Activated gamma-delta T cell treated with Interleukin-2 at 50 U/mL for 16 hours (primary cell): ENCODE measurements around the gene NSL1.
"Not testable (repeated sequence)": the region's sequence is repeated elsewhere in the genome, so short reads cannot be mapped to it uniquely, and the experiment has no call there.

Experiments
- DNase-seq: peaks from one replicate; pipeline ENCODE4 v3.0.0-alpha.2; 2020

The NSL1 gene

DNA sequence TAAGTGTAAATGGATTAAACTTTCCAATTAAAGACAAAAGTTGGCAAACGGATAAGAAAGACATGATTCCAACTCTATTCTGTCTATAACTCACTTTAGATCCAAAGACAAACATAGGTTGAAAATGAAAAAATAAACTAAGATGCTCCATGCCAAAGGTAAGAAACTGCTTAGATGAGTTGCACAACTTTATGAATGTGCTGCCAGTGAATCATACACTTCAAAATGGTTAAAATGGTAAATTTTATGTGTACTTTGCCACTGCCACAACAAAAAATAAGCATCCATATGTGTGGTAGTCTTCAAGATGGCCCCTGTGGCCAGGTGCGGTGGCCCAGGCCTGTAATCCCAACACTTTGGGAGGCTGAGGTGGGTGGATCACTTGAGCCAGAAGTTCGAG lies 45.0 kb downstream of the NSL1 start:
- no peak for DNase-seq

DNA sequence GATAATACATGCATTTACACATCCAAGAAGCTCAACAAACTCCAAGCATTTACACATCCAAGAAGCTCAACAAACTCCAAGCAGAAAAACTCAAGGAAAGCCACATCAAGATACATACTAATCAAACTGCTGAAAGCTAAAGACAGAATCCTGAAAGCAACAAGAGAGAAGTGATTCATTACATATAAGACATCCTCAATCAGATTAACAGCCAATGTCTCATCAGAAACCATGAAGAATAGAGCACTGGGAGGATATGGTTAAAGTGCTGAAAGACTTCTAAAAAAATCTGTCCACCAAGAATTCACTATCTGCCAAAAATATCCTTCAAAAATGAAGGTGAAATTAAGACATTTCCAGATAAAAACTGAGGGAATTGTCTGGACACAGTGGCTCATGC lies 46.3 kb downstream of the NSL1 start:
- no peak for DNase-seq

DNA sequence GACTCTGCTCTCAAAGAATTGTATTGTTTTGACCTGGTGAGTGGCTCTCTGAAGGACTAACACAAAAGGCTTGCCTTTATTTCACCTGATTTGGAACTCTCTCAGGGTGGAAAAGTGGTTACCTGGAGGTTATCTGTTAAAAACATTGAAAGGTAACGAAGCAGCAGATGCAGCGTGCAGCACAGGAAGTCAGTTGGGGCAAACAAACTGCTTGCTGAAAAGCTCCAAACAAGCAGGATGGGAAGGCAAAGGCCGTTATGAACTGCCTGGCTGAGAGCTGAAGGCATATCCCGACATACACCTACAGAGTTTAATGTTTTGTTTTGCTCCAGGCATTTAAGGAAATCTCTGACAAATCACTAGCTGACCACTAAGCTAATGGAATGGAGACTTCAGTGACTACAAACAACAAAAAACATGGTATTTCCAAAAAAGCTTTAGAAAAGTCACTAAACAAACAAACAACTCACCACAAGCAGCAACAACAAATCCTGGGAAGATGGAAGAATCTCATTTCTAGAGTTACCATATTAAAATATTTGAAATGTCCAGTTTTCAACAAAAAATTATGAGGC lies 47.6 kb downstream of the NSL1 start:
- DNase-seq: no peak

DNA sequence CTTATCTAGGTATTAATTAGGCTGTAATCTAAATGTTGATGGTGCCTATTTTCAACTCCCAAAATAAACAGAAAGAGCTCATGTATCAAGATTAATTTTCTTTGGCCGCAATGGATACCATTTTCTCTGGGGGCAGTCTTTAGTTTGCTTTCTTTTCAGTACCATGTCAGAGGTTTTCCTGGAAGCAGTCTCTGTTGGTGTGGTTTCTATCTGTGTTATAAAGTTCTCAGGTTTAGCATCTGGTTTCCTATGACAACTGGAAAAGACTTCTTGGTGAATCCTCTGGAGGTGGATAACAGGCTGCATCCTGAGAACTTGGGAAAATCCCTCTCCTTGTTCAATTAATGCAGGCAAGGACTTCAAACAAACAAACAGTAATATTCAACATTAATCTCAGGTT lies 53.2 kb downstream of the NSL1 start:
- DNase-seq: no peak

DNA sequence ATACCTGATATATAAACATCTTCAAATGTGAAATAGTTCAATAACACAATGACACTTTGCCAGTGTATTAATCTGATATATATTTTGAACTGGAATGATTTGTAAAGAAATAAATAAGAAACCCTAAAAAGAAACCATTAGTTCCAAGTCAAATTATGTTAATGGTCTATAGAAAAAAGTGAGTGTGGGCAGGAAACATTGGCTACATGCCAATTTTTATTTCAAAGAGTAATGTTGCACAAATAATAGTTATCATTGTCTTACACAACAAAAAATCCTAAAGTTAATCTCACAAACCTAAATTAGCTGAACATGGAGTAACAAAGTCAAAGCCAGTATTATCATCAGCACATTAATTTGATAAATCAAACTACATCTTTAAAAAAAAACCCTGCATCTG lies 54.0 kb downstream of the NSL1 start:
- DNase-seq: no peak

DNA sequence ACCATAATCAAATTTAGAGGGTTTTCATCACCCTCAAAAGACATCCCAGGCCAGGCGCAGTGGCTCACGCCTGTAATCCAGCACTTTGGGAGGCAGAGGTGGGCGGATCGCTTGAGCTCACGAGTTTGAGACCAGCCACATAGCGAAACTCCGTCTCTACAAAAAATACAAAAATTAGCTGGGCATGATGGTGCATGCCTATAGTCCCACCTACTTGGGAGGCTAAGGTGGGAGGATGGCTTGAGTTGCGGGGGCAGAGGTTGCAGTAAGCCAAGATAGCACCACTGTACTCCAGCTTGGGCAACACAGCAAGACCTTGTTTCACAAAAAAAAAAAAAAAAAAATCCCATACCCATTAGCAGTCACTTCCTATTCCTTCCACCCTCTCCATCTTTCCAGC lies 58.5 kb downstream of the NSL1 start:
- DNase-seq: no peak

DNA sequence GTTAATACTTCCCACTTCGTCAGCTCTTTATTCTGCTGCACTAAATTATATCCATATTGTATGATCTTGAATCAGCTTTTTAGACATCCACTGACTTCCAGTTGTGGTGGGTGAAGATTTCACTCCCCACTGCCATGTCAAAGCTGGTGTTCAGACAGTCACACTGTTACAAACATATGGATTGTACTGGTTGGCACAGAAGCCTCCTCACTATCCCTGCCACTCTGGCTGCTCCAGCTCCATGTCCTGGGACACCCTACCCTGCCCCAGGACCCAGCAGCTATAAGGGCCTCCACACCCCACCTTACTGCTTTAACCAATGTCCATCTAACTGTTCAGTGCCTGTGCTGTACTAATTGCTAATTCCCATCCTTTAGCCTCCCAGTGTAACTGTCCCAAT lies 59.9 kb downstream of the NSL1 start:
- no peak for DNase-seq

DNA sequence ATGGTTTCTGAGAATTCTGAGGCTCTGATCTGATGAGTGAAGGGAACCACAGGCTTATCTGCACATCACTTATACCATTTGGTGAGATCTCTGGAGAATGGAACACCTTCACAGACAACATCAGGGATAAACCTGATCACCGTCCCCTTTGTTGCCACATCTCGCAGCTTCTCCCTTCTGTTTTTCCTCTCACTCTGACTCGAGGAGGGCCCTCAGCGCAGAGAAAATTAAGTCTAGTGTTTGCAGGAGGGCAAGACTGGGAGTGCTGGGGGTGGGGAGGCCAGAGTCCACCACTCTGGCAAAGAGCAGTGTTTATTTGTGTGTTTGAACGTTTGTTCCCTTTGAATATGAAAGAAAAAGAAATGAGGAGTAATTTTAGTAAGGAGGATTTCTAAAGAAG lies 63.0 kb downstream of the NSL1 start:
- no peak for DNase-seq

DNA sequence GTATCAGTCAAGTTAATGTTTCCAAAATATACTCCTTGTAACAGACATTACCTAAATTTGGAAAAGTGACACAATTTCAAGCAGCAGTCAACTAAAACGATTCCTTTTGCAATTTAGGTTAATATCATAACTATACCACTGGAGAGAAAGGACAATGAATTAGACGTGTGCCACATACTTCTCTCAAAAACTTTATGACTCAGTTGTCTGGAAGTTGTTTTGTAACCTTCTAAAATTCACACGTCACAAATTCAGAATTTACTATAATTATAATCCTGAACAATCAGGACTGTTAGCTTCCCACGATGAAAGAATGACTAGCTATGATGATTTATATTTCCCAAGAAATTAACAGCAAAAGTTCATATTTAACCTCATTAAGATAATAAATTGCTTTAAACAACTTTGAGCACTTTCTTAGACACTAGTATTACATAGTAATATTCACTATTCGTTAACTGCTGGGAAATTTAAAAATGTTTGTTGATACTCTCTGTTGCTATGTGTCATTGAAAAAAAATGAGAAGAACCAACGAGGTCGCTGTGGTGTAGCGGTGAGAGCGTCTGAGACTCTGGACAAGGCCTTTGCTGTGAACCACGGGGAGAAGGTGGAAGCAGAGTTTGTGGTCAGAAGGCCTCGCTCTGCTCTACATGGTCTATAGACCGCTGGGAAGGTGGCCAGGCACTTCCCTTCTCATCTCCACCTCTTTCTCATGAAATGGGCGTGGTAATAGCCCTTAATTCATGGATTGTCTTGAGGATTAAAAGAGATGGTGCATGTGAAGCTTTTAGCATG lies 64.0 kb downstream of the NSL1 start:
- DNase-seq: no peak

DNA sequence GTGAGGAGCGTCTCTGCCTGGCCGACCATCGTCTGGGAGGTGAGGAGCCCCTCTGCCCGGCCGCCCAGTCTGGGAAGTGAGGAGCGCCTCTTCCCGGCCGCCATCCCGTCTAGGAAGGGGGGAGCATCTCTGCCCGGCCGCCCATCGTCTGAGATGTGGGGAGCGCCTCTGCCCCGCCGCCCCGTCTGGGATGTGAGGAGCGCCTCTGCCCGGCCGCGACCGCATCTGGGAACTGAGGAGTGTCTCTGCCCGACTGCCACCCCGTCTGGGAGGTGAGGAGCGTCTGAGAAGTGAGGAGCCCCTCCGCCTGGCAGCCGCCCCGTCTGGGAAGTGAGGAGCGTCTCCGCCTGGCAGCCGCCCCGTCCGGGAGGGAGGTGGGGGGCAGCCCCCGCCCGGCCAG lies 66.9 kb downstream of the NSL1 start:
- DNase-seq: not testable (repeated sequence)

DNA sequence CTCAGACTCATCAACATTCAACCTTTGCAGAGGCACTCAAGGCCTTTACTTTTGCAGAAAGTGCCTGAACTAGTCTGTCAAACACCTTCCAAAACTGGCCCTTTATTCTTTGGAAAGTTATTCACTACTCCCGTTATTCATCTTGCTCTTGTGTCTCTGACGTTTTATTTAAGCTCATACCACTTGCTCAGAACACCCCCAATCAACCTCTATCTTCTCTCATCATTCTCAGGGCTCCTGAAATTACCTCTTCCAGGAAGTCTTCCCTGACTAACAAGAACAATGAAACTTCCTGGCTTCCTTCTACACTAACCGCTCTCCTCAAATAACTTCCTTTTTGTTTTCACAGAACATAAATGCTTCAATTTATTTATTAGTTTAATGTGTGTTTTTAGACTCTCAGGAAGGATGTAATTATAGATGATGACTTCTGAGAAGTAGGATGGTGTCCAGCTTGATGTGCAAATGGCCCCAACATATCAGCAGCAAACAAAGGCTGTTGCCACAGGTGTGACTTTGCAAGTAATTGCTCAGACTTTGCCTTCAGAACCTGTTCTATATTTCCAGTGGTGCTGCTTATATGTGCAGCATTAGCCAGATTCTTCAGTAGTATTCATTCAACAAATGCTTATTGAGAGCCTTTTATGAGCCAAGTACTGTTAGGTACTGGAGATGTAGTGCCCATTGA lies 69.2 kb downstream of the NSL1 start:
- DNase-seq: no peak

DNA sequence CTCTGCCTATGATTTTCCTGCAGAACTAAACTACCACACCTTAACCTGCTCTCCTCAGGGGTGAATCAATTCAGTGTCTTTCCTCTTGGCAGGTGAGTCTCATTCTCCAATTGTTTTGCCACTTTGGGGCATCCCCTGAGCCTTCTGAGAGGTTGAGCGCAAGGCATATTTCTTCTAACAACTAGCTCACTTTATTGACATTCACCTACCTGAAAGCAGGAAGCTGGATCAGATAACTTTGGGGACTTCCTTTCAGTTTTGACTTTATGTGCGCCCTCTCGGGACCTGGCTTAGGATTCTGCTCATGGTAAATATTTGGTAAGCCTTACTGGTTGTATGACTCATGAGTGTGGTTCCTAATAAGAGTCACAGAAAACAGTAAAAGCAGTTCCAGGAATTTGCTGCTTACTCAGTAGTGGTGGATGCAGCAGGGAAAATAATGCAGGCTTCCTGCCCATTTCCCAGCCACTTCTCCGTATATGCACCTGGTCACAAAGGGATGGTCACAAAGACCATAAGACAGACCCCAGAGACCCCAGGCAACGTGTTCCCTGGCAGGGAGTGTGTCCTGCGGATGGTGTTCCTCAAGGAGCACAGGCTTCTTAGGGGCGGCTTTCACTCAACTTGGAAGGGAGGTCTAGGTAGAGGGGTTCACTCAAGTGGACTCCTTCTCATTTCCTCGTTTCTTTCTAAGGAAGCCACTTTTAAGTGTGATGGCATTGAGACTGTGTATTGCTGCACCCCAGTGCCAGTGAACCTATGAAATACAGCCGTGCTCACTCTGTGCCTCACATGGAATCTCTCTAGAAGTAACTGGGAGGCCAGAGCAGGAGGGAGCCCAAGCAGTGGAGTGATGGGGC lies 70.0 kb downstream of the NSL1 start:
- DNase-seq: no peak

DNA sequence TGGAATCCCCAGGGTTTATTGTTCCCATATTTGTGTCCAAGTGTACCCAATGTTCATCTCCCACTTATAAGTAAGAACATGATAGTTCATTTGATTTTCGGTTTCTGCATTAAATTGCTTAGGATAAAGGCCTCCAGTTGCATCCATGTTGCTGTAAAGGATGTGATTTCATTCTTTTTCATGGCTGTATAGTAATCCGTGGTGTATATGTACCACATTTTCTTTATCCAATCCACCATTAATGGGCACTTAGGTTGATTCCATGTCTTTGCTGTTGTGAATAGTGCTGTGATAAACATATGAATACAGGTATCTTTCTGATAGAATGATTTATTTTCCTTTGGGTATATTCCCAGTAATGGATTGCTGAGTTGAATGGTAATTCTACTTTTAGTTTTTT lies 71.9 kb downstream of the NSL1 start:
- no peak for DNase-seq

DNA sequence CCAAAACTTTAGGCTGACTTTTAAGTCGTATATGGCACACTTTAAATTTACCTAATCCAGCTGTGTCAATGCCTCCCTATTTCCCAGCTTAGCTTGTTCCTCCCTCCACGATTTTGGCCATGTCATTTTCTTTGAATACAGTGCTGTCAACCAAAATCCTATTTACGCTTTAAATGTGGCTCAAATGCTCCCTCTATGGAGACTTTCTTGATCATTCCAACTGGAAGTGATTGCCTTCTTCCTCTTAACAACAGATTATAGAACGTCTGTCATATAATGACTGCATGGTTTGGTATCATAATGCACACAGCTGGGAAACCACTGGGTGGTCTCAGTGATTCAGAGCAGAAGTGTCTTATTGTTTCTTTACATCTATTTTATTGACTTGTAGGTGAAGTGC lies 73.1 kb downstream of the NSL1 start:
- DNase-seq: no peak

DNA sequence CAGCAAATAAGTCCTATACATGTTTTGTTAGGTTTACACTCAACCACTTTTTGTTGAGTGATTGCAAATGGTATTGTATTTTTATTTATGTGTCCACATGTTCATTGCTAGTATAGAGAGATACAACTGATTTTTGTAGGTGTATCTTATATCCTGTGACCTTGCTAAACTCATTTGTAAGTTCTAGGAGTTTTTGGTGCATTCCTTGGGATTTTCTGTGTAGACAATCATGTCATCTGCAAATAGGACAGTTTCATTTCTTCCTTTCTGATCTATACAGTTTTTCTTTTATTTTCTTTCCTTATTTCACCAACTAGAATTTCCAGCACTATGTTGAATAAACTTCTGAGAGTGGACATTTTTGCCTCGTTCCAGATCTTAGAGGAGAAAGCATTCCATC lies 75.4 kb downstream of the NSL1 start:
- DNase-seq: no peak

DNA sequence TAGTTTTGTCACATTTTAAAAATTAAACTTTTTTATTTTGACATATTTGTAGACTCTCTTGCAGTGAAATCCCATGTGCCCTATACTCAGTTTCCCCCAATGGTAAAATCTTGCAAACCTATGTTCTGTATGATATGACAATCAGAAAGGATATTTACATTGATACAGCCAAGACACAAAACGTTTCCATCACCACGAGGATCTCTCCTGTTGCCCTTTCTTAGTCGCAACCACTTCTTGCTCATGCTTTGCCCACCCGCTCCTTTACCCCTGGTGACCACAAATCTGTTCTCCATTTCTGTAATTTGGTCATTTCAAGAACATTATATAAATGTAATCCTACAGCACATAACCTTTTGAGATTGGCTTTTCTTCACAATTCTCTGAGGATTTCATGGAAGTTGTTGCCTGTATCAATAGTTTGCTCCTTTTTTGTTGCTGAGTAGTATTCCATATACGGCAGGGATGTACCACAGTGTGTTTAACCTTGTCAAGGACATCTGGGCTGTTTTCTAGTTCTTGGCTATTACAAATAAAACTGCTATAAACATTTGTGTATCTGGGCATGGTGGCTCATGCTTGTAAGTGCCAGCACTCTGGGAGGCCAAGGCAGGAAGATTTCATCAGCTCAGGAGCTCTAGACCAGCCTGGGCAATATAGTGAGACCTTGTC lies 78.0 kb downstream of the NSL1 start:
- DNase-seq: no peak

DNA sequence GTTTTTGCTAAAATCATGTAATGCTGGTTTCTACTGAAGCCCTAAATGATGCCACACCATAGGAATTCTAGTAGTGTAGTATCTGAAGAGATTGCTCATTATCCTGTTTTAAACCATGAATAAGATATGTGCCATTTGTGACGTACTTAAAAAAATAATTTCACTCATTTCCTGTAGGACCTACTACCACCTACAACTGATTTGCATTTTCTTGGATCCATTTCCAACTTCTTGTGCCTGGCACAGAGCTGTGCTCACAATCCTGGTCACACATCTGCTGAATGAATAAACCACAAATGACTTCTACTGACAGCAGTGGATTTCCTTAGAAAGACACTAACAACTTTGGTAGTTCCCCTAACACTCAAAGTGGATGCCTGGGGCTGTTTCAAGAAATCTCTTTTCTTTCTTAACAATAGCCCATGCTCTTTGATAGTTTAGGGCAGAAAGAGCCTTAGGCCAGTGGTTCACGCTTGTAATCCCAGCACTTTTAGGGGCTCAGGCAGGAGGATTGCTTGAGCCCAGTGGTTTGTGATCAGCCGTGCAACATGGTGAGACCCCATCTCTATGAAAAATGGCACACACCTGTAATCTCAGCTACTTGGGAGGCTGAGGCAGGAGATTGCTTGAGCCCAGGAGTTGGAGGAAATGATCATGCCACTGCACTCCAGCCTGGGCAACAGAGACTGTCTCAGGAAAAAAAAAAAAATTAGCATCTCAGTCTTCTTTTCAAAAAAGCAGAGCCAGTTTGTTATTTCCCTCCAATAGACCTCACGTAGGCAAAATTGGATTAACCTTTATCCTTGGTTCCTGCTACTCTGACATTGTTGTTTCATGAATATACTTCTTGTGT lies 78.9 kb downstream of the NSL1 start:
- no peak for DNase-seq

DNA sequence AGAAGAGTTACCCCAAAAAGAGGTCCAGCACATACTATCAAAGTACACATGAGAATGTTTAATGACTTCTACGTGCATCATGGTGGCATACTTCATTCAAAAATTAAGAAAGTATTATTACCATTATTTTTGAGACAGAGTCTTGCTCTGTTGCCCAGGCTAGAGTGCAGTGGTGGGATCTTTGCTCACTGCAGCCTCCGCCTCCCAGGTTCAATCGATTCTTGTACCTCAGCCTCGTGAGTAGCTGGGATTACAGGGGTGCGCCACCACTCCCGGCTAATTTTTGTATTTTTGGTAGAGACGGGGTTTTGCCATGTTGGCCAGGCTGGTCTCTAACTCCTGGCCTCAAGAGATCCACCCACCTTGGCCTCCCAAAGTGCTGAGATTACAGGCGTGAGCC lies 79.6 kb downstream of the NSL1 start:
- DNase-seq: not testable (repeated sequence)

DNA sequence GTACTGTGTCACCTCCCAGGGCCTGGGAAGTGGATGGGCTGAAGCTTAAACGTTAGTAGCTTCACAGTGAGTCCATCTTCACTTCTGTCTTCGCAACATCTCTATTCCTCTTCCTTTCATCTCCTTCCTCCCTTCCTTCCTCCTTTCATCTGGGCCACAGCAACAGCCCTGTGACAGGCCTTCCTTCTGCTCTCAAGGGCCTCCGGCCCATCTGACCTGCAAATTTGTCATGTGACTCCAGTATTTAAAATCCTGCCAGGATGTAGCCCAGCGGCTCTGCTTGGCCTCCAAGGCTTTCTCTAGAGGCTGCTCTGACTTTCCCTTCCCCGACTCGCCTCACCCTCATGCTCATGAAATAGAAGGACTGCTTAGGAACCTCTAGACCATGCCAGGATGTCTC lies 81.0 kb downstream of the NSL1 start:
- DNase-seq: no peak

DNA sequence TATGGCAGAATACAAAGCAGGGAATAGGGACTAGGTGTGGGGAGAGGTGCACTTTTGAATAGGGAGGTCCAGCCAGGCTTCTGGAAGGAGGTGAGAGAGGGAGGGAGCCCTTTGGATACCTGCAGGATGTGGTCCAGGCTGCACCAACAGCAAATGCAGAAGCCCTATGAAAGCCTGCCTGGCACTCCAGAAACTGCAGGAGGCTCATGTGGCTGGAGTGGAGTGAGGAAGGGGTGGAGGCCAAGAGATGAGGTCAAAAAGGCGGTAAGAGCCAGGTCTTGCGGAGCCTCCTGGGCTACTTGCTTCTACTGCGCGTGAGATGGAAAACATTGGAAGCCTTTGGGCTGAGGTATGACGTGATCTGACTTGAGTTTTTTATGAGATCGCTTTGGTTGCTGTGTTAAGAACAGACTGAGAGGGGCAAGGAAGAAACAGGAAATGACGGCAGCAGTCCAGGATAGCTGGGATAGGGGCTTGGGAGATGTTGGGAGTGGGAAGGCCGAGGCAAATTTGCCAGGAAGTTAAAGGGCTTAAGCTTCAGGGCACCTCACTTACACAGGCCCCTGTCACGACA lies 87.5 kb downstream of the NSL1 start:
- no peak for DNase-seq

DNA sequence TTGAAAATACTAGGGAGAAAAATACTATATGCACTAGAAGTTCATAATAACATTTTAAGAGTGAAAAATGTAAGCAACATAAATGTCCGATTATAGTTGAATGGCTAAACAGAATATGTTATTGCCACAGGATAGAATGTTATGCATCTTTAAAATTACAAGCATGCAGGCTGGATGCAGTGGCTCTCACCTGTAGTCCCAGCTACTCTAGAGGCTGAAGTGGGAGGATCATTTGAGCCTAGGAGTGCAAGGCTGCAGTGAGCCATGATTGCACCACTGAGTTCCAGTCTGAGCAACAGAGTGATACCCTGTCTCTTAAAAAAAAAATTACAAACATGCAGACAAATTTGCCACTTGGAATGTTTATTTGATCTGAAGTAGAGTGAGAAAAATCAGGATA lies 88.9 kb downstream of the NSL1 start:
- DNase-seq: no peak

DNA sequence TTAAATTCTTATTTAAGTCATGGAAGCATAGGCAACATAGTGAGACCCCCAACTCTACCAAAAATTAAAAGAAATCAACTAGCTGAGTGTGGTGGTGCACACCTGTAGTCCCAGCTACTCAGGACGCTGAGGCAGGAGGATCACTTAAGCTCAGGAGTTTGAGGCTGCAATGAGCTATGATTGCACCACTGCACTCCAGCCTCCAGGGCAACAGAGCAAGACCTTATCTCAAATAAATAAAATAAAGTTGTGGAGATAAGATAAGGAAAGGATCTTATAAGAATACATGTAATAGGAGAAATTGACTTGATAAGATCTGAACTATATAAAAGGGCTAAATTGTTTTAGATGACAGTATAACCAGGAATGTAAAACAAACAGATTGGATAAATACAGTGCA lies 89.7 kb downstream of the NSL1 start:
- DNase-seq: no peak
